Measurements from ENCODE around the gene GNG13. TPM values are rescaled to one million over a fixed set of nuclear protein-coding genes. Genes with fewer than 3 reads are reported as not detected.
"Not testable (repeated sequence)": the region's sequence is repeated elsewhere in the genome, so short reads cannot be mapped to it uniquely, and the experiment has no call there.

The GNG13 gene
- total RNA-seq, 1 donor from 2014 or later = not detected

- DNase-seq (ENCODE audit: low read depth) = no peak
- Histone ChIP-seq H3K4me3 (ENCODE audit: low read depth, low read length) (no peak overlapping the region), H3K36me3 (ENCODE audit: control insufficient read depth, insufficient read depth, low read length) (no peaks in the 10 kb centered on the region), H3K27me3 (ENCODE audit: control insufficient read depth, insufficient read depth, low read length) (peaks cover 16% of the 10 kb centered on the region)
- TF ChIP-seq CTCF (IDR thresholded peaks at IDR 0.05; ENCODE audit: insufficient read depth, low read length, poor library complexity, severe bottlenecking) = no peak
Observed at GRCh38 chr16:777826-778225, 22.7 kb downstream of the GNG13 start.

GRCh38 chr16:776824-777223 lies 23.7 kb downstream of the GNG13 start:
- Histone ChIP-seq H3K36me3 (ENCODE audit: control insufficient read depth, insufficient read depth, low read length) (no peaks in the 10 kb centered on the region), H3K27me3 (ENCODE audit: control insufficient read depth, insufficient read depth, low read length) (peaks cover 10% of the 10 kb centered on the region), H3K4me3 (ENCODE audit: low read depth, low read length) (no peak overlapping the region)
- no peak for DNase-seq (ENCODE audit: low read depth)
- no peak for TF ChIP-seq CTCF (IDR thresholded peaks at IDR 0.05; ENCODE audit: insufficient read depth, low read length, poor library complexity, severe bottlenecking)

GRCh38 chr16:776298-776697 lies 24.2 kb downstream of the GNG13 start:
- not testable (repeated sequence) for H3K27me3 ChIP-seq (ENCODE audit: control insufficient read depth, insufficient read depth, low read length); H3K36me3 ChIP-seq (ENCODE audit: control insufficient read depth, insufficient read depth, low read length); DNase-seq (ENCODE audit: low read depth); H3K4me3 ChIP-seq (ENCODE audit: low read depth, low read length)

- TF ChIP-seq CTCF (IDR thresholded peaks at IDR 0.05; ENCODE audit: insufficient read depth, low read length, poor library complexity, severe bottlenecking) = no peak
Observed at GRCh38 chr16:775236-775796, 25.2 kb downstream of the GNG13 start.

GRCh38 chr16:774086-775001 lies 26.2 kb downstream of the GNG13 start:
- Histone ChIP-seq H3K36me3 (ENCODE audit: control insufficient read depth, insufficient read depth, low read length) (no peaks in the 10 kb centered on the region), H3K4me3 (ENCODE audit: low read depth, low read length) (no peak overlapping the region), H3K27me3 (ENCODE audit: control insufficient read depth, insufficient read depth, low read length) (no peaks in the 10 kb centered on the region)
- DNase-seq (ENCODE audit: low read depth) = no peak
- TF ChIP-seq CTCF (IDR thresholded peaks at IDR 0.05; ENCODE audit: insufficient read depth, low read length, poor library complexity, severe bottlenecking) = no peak

More at GRCh38 chr16:775236-775796, 25.2 kb downstream of the GNG13 start:
- DNase-seq (ENCODE audit: low read depth) = no peak
- Histone ChIP-seq H3K4me3 (ENCODE audit: low read depth, low read length) (no peak overlapping the region), H3K27me3 (ENCODE audit: control insufficient read depth, insufficient read depth, low read length) (no peaks in the 10 kb centered on the region), H3K36me3 (ENCODE audit: control insufficient read depth, insufficient read depth, low read length) (no peaks in the 10 kb centered on the region)

GRCh38 chr16:772959-773358 lies 27.6 kb downstream of the GNG13 start:
- Histone ChIP-seq H3K36me3 (ENCODE audit: control insufficient read depth, insufficient read depth, low read length) (no peaks in the 10 kb centered on the region), H3K27me3 (ENCODE audit: control insufficient read depth, insufficient read depth, low read length) (no peaks in the 10 kb centered on the region), H3K4me3 (ENCODE audit: low read depth, low read length) (no peak overlapping the region)
- no peak for TF ChIP-seq CTCF (IDR thresholded peaks at IDR 0.05; ENCODE audit: insufficient read depth, low read length, poor library complexity, severe bottlenecking)
- DNase-seq (ENCODE audit: low read depth) = no peak

Data from kidney epithelial cell (primary cell).